Measurements from ENCODE around the gene MYRIP. TPM values are rescaled to one million over a fixed set of nuclear protein-coding genes. Genes with fewer than 3 reads are reported as not detected.

Gene MYRIP
- total and polyA plus RNA-seq, 2 experiments from 2014 or later = 1.5 to 1.8 TPM

- DNase-seq (ENCODE audit: low spot score) = peak; percentile 73
- no peaks in the 10 kb centered on the region for H3K79me2 ChIP-seq (replicated peaks; ENCODE audit: insufficient read depth)
- Mint-ChIP-seq H3K36me3 (ENCODE audit: low read depth) (no peaks in the 10 kb centered on the region), H3K9me3 (no peaks in the 10 kb centered on the region), H3K4me3 (no peak overlapping the region), H3K27me3 (ENCODE audit: insufficient read depth, low read depth, poor library complexity) (no peaks in the 10 kb centered on the region), H3K27ac (no peak overlapping the region), H3K4me1 (peaks cover 7% of the 10 kb centered on the region; the same call in 2 of the 3 replicates)
- no peak overlapping the region for H3K4me2 ChIP-seq
- H3K27ac ChIP-seq (ENCODE audit: low read depth) = no peak overlapping the region
- H2AFZ ChIP-seq = no peak overlapping the region
- no peak overlapping the region for H3K4me3 ChIP-seq
- no peak for TF ChIP-seq NANOG (IDR thresholded peaks at IDR 0.05; ENCODE audit: borderline replicate concordance)
- peak; percentile 26 to 48 for TF ChIP-seq CTCF (conservative IDR thresholded peaks at IDR 0.05; ENCODE audit: low read depth in 2 of 2)
- no peak for TF ChIP-seq CREB1 (CRISPR knock-in tag; IDR thresholded peaks at IDR 0.05; ENCODE audit: low read depth)
- H3F3A ChIP-seq (replicated peaks; ENCODE audit: low read depth) = no peaks in the 10 kb centered on the region
- H3K9me2 ChIP-seq (ENCODE audit: insufficient read depth) = peaks cover 3% of the 10 kb centered on the region; the same call in 1 of the 2 replicates
- no peaks in the 10 kb centered on the region; the same call in 1 of the 2 replicates for H4K20me1 ChIP-seq (replicated peaks; ENCODE audit: insufficient read depth)
- H3K36me3 ChIP-seq (ENCODE audit: insufficient read depth) = no peaks in the 10 kb centered on the region
- H3K4me1 ChIP-seq (ENCODE audit: insufficient read depth) = peaks cover 3% of the 10 kb centered on the region; the same call in 1 of the 2 replicates
- ATAC-seq = peak; percentile 99
- no peaks in the 10 kb centered on the region for H3K27me3 ChIP-seq (ENCODE audit: insufficient read depth)
Measured at GRCh38 chr3:40237889-40238571, 428.6 kb downstream of the MYRIP start.

DNA sequence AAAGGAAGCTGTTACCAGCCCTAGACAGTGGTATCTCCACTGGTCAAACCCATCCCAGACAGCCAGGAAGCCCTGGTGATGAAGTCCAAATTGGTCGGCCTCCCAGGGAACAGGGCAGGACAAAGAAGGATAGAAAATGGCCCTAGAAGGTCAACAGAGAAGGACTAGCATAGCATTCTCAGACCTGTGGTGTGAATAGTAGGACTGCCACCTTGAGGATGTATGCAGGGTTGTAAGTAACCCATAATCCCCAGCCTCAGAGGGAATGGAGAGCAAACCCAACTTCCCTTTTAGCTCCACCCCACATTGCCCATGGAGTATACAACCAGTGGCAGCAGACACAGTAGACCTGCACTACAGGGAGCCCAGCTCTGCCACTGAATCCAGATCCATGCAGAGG lies 431.5 kb downstream of the MYRIP start:
- H3K4me1 Mint-ChIP-seq = peaks cover 7% of the 10 kb centered on the region; the same call in 2 of the 3 replicates
- Histone ChIP-seq H3K27ac (ENCODE audit: low read depth) (no peak overlapping the region), H3K9me2 (ENCODE audit: insufficient read depth) (peaks cover 3% of the 10 kb centered on the region; the same call in 1 of the 2 replicates), H3K4me1 (ENCODE audit: insufficient read depth) (peaks cover 3% of the 10 kb centered on the region; the same call in 1 of the 2 replicates), H3K79me2 (replicated peaks; ENCODE audit: insufficient read depth) (no peaks in the 10 kb centered on the region), H3K27me3 (ENCODE audit: insufficient read depth) (no peaks in the 10 kb centered on the region), H3F3A (replicated peaks; ENCODE audit: low read depth) (no peaks in the 10 kb centered on the region), H4K20me1 (replicated peaks; ENCODE audit: insufficient read depth) (no peaks in the 10 kb centered on the region; the same call in 1 of the 2 replicates), H2AFZ (no peak overlapping the region), H3K36me3 (ENCODE audit: insufficient read depth) (no peaks in the 10 kb centered on the region), H3K4me2 (no peak overlapping the region), H3K4me3 (no peak overlapping the region)
- 0 out of 2 replicates have a peak overlapping the region, but pooled peaks have one; percentile 12 for H3K27ac Mint-ChIP-seq
- DNase-seq (ENCODE audit: low spot score) (peak; percentile 44), ATAC-seq (peak; percentile 68)
- no peaks in the 10 kb centered on the region for H3K36me3 Mint-ChIP-seq (ENCODE audit: low read depth)
- H3K27me3 Mint-ChIP-seq (ENCODE audit: insufficient read depth, low read depth, poor library complexity) = no peaks in the 10 kb centered on the region
- no peaks in the 10 kb centered on the region for H3K9me3 Mint-ChIP-seq
- TF ChIP-seq CTCF (conservative IDR thresholded peaks at IDR 0.05; ENCODE audit: low read depth in 2 of 2) = peak in 1 of 2 experiments; percentile 59; a peak in 3 of 4 replicates
- TF ChIP-seq, protein P1, sequence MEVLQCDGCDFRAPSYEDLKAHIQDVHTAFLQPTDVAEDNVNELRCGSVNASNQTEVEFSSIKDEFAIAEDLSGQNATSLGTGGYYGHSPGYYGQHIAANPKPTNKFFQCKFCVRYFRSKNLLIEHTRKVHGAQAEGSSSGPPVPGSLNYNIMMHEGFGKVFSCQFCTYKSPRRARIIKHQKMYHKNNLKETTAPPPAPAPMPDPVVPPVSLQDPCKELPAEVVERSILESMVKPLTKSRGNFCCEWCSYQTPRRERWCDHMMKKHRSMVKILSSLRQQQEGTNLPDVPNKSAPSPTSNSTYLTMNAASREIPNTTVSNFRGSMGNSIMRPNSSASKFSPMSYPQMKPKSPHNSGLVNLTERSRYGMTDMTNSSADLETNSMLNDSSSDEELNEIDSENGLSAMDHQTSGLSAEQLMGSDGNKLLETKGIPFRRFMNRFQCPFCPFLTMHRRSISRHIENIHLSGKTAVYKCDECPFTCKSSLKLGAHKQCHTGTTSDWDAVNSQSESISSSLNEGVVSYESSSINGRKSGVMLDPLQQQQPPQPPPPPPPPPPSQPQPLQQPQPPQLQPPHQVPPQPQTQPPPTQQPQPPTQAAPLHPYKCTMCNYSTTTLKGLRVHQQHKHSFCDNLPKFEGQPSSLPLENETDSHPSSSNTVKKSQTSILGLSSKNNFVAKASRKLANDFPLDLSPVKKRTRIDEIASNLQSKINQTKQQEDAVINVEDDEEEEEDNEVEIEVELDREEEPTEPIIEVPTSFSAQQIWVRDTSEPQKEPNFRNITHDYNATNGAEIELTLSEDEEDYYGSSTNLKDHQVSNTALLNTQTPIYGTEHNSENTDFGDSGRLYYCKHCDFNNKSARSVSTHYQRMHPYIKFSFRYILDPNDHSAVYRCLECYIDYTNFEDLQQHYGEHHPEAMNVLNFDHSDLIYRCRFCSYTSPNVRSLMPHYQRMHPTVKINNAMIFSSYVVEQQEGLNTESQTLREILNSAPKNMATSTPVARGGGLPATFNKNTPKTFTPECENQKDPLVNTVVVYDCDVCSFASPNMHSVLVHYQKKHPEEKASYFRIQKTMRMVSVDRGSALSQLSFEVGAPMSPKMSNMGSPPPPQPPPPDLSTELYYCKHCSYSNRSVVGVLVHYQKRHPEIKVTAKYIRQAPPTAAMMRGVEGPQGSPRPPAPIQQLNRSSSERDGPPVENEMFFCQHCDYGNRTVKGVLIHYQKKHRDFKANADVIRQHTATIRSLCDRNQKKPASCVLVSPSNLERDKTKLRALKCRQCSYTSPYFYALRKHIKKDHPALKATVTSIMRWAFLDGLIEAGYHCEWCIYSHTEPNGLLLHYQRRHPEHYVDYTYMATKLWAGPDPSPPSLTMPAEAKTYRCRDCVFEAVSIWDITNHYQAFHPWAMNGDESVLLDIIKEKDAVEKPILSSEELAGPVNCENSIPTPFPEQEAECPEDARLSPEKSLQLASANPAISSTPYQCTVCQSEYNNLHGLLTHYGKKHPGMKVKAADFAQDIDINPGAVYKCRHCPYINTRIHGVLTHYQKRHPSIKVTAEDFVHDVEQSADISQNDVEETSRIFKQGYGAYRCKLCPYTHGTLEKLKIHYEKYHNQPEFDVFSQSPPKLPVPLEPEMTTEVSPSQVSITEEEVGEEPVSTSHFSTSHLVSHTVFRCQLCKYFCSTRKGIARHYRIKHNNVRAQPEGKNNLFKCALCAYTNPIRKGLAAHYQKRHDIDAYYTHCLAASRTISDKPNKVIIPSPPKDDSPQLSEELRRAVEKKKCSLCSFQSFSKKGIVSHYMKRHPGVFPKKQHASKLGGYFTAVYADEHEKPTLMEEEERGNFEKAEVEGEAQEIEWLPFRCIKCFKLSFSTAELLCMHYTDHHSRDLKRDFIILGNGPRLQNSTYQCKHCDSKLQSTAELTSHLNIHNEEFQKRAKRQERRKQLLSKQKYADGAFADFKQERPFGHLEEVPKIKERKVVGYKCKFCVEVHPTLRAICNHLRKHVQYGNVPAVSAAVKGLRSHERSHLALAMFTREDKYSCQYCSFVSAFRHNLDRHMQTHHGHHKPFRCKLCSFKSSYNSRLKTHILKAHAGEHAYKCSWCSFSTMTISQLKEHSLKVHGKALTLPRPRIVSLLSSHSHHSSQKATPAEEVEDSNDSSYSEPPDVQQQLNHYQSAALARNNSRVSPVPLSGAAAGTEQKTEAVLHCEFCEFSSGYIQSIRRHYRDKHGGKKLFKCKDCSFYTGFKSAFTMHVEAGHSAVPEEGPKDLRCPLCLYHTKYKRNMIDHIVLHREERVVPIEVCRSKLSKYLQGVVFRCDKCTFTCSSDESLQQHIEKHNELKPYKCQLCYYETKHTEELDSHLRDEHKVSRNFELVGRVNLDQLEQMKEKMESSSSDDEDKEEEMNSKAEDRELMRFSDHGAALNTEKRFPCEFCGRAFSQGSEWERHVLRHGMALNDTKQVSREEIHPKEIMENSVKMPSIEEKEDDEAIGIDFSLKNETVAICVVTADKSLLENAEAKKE (CRISPR knock-in tag; IDR thresholded peaks at IDR 0.05) = no peak
- no peak for TF ChIP-seq STAT1 (IDR thresholded peaks at IDR 0.05; ENCODE audit: unreplicated experiment)
- no peak for TF ChIP-seq NANOG (IDR thresholded peaks at IDR 0.05; ENCODE audit: borderline replicate concordance)
- no peak overlapping the region for H3K4me3 Mint-ChIP-seq
